Renal cortex interstitium (tissue), 11 donors: ENCODE data around the gene RPL31. TPM values are rescaled to one million over a fixed set of nuclear protein-coding genes. Genes with fewer than 3 reads are reported as not detected.
A peak's percentile ranks its signal among the peaks of the same experiment; 100 is the strongest.

Experiments
- DNase-seq, 11 donors: peaks; one replicate each; pipeline ENCODE4 v3.0.0-alpha.2; 2013; ENCODE audit warnings: low read depth in 9 of 11, low spot score in 4 of 11; ENCODE audit errors: extremely low read depth in 1 of 11
- polyA plus RNA-seq, 3 donors: library from polyadenylated mRNA; unstranded; fragments of 120-200 nt; gene quantifications; one replicate each; pipeline ENCODE4 v1.2.1, GENCODE V29; 2013; ENCODE audit not compliant: insufficient read length in 3 of 3

The RPL31 gene
- polyA plus RNA-seq, 3 donors, result 2,489 to 3,007 (median 2,873) TPM

- DNase-seq, result no peak
Measured at GRCh38 chr2:100983684-100984310, 18.3 kb upstream of the RPL31 start.

GRCh38 chr2:100984892-100985307 is 17.2 kb upstream of the RPL31 start:
- DNase-seq, result peak in 5 of 11 donors; percentile 58 to 68 (median 60)

- no peak for DNase-seq
Measured at GRCh38 chr2:100986157-100986556, 15.9 kb upstream of the RPL31 start.

GRCh38 chr2:100987536-100987935 is 14.6 kb upstream of the RPL31 start:
- DNase-seq, result no peak

- no peak for DNase-seq
Measured at GRCh38 chr2:100987974-100988373, 14.1 kb upstream of the RPL31 start.

GRCh38 chr2:100988630-100989417 is 13.3 kb upstream of the RPL31 start:
- no peak for DNase-seq

GRCh38 chr2:100989666-100990065 is 12.4 kb upstream of the RPL31 start:
- DNase-seq, result no peak

GRCh38 chr2:100990166-100990565 is 11.9 kb upstream of the RPL31 start:
- no peak for DNase-seq

- no peak for DNase-seq
Measured at GRCh38 chr2:100990650-100991403, 11.3 kb upstream of the RPL31 start.

GRCh38 chr2:100991404-100991773 is 10.7 kb upstream of the RPL31 start:
- no peak for DNase-seq

- no peak for DNase-seq
Measured at GRCh38 chr2:100992262-100992661, 9.8 kb upstream of the RPL31 start.

- DNase-seq, result no peak
Measured at GRCh38 chr2:100993294-100993693, 8.8 kb upstream of the RPL31 start.

- DNase-seq, result no peak
Measured at GRCh38 chr2:100995309-100996075, 6.6 kb upstream of the RPL31 start.

GRCh38 chr2:100997509-100998234 is 4.4 kb upstream of the RPL31 start:
- no peak for DNase-seq

GRCh38 chr2:100998235-100998573 is 3.9 kb upstream of the RPL31 start:
- DNase-seq, result no peak

GRCh38 chr2:100999995-101000394 is 2.1 kb upstream of the RPL31 start:
- no peak for DNase-seq

- DNase-seq, result peak in 1 of 11 donors; percentile 21
Measured at GRCh38 chr2:101002562-101003277, 631 bp downstream of the RPL31 start.

- no peak for DNase-seq
Measured at GRCh38 chr2:101003278-101003775, 1.2 kb downstream of the RPL31 start.
